GM20000 (cell line): ENCODE data around the gene PDGFD.

Experiments
- DNase-seq: peaks from one replicate; pipeline ENCODE4 v3.0.0; 2012; ENCODE audit warnings: low spot score
- TF ChIP-seq, protein P1 (sequence below): IDR thresholded peaks from 2 replicates; pipeline ENCODE4 v1.5.1; 2012; ENCODE audit warnings: mild to moderate bottlenecking, control low read depth; ENCODE audit errors: extremely low read depth, missing control alignments

PDGFD gene

DNA sequence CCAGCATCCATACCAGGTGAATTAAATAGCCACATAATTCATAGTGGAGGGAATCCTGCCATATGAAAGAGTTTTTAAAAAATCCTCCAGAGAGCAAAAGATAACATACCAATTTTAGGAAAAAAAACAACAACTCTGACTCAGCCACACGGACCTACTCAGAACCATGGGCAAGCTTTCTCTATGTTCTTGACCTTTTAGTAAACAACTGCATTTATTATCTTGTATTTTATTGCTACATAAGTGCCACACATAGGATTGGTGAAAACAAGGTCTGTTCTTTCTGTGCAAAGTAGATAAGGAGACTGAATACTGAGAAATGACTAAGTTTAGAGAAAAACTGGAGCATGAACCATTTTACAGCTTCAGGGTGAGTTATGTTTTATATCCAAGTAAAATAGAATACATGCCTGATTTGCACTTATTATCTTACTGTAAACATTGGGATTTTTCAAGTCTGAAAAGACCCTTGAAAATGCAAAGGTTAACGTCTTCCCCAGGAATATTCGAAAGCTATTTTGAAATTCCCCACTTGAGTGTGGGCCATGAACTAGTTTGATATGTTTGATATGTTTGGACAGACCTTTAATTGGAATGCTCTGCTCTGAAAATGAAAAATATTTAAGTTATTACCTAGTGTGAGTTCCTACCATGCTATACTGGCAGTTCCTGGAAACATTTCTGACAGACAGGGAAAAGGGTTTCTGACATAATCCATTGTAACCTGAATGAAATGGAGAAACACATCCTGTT, 217.0 kb downstream of the PDGFD start:
- no peak for DNase-seq
- TF ChIP-seq, protein P1, sequence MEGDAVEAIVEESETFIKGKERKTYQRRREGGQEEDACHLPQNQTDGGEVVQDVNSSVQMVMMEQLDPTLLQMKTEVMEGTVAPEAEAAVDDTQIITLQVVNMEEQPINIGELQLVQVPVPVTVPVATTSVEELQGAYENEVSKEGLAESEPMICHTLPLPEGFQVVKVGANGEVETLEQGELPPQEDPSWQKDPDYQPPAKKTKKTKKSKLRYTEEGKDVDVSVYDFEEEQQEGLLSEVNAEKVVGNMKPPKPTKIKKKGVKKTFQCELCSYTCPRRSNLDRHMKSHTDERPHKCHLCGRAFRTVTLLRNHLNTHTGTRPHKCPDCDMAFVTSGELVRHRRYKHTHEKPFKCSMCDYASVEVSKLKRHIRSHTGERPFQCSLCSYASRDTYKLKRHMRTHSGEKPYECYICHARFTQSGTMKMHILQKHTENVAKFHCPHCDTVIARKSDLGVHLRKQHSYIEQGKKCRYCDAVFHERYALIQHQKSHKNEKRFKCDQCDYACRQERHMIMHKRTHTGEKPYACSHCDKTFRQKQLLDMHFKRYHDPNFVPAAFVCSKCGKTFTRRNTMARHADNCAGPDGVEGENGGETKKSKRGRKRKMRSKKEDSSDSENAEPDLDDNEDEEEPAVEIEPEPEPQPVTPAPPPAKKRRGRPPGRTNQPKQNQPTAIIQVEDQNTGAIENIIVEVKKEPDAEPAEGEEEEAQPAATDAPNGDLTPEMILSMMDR = no peak

DNA sequence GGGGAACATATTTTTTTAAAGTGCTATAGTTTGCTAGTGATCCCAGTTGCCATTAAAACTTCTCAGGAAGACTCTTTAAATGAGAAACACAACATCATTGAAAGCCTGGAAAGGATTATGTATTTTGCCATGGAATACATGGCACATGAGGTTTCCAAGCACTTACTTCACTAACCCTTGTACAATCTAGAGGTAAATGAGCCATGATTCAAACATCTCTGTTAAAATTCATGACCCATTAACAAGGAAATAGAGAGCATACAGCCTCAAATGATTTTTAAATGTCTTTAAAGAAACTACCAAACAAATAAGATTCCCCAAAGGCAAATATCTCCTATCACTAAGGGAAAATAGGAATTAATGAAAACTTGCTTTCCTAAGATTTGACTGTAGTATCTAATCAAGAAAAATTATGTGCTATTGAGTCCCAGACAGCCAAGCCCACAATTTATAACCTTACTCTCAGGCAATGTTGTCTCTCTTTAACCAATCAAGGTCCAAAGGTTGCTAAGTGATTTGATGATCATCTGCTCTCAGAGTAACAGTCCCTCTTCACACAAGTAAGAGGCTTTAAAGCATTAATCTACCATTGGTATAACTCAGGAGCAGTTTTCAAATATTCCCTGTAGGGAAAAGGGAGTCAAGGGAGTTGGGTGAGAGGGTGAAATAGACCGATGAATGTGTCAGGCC, 219.6 kb downstream of the PDGFD start:
- TF ChIP-seq, protein P1 = no peak
- DNase-seq = no peak

DNA sequence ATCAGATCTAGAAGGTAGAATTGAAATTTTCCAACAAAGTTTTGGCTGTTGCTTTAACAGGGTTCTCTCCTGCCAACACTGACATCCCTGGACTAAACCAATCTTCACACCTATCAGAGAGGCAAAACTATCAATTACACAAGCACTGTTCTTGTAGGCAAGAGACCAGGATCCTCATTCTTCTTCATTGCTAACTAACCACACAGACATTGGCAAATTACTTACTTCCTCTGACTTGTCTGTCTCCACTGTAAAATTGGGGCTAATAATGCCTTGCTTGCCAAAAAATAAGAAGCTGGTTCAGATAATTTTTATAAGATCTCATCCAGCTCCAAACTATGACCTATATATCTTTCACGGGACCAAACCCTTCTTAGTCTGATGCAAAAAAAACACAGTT, 221.3 kb downstream of the PDGFD start:
- TF ChIP-seq, protein P1 = no peak
- DNase-seq = no peak

DNA sequence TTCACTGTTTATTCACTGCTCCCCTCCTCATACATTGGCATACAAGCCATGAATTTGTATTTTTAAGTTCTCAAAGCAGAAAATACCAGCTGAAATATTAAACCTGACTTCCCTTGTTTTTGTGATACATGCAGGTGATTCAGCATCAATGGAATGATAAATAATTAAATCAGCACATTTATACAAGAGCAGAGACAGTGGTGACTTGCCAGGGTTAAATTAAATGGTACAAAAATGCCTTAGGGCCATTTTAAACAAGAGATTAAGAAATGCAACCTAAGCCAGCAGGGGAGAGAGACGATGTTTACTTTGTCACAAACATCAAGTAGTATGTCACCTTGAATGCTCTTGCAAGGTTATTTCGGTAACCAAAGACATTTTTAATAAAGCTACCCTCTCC, 223.4 kb downstream of the PDGFD start:
- DNase-seq = no peak
- TF ChIP-seq, protein P1 = no peak

DNA sequence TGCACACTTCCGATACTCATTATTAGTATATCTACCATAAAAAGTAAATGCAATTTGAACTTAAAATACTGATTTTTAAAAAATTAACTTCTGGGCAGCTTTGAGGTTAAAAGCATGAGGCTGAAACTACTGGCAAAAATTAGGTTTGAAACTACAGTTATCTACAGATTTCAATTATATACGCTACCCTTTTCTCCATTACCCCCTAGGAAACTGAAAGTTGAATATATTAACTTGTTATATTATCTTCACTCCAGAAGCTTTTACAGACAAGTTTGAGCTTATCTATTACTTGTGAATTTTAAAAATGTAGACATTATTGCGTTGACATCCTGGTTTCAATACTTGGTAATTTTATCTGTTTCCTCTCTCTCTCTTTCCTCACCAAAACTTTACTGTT, 224.3 kb downstream of the PDGFD start:
- no peak for DNase-seq
- TF ChIP-seq, protein P1 = no peak

DNA sequence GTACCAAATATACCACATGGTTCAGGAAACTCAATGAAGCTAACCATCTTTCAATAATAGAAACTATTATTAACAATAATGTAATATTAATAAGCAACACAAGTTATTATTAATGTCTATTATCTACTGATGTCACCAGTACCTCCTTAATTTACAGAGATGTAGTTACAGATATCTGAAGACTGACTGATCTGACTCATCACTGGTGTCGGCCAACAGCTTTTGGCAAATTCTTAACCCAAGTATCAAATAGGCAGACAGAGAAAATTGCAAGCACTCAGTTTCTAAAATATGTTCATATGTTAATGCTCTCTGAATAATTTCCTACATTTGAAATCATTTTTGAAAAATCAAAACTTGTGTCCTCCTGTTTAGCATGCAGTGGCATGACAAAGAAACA, 227.9 kb downstream of the PDGFD start:
- DNase-seq = no peak
- TF ChIP-seq, protein P1 = no peak

DNA sequence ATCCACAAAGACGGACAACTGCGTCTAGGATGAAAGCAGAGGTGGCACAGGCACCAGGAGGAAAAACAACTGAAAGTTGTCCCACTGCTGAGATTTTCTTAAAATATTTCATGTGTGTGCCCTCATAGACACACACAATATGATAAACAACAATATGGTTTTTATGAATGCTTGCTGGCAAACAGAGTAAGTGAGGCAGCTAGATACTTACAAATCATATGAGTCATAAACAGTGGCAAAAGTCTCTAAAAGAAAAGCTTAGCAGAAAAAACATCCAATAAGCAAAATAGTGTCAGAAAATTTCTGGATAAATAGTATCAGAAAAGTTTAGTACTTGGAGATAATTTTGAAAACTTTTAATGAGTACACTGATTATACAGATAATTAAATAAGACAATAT, 228.7 kb downstream of the PDGFD start:
- TF ChIP-seq, protein P1 = no peak
- DNase-seq = no peak
